Endothelial cell of umbilical vein (primary cell): ENCODE results near the gene LINC01488. TPM values are rescaled to one million over a fixed set of nuclear protein-coding genes. Genes with fewer than 3 reads are reported as not detected.

Source experiments
- BruUV-seq: library from RNA; stranded (reverse); fragments of 400-500 nt; replicated peaks from 2 replicates; lab custom pipeline; 2021; lab: Mats Ljungman, UMichigan
- CTCF ChIA-PET: fragments of 300-600, 350-600 bp; sonication (Branson Sonifier 250); formaldehyde crosslinking; loops from one replicate; lab custom pipeline; 2021; ENCODE audit warnings: antibody characterized with exemption, inconsistent platforms; lab: Charles Lee
- POLR2A ChIA-PET: fragments of 300-600, 350-600 bp; sonication (Branson Sonifier 250); formaldehyde crosslinking; loops from one replicate; lab custom pipeline; 2021; ENCODE audit warnings: antibody characterized with exemption, inconsistent platforms; lab: Charles Lee
- DNase-seq: peaks from one replicate; pipeline ENCODE4 v3.0.0-alpha.2; 2011; ENCODE audit warnings: low read depth, low spot score
- FAIRE-seq: peaks from 2 replicates; lab custom pipeline; 2011; peaks lifted over from hg19 to GRCh38; lab: Jason Lieb, UNC
- H2AFZ ChIP-seq: 2 replicates; pipeline ENCODE4 v1.6.0; 2012; ENCODE audit warnings: low read depth, low read length, control low read depth, inconsistent platforms
- H3K27ac ChIP-seq: 2 replicates; pipeline ENCODE4 v1.5.1; 2011; ENCODE audit warnings: low read depth, mild to moderate bottlenecking, control low read depth, low read length, moderate library complexity; ENCODE audit not compliant: insufficient read depth
- H3K27me3 ChIP-seq, 2 experiments: 2 replicates each; pipeline versions ENCODE4 v1.6.0 to v1.6.1; 2011; ENCODE audit warnings: low read length in 2 of 2, mixed read lengths in 1 of 2; ENCODE audit not compliant: control insufficient read depth in 2 of 2, insufficient read depth in 2 of 2
- H3K36me3 ChIP-seq, 2 experiments: 2 replicates in 1 of 2; 3 replicates in 1 of 2; pipeline ENCODE4 v1.5.1; 2011; ENCODE audit warnings: low read length in 2 of 2, mild to moderate bottlenecking in 1 of 2, moderate library complexity in 1 of 2; ENCODE audit not compliant: control insufficient read depth in 2 of 2, insufficient read depth in 2 of 2; ENCODE audit errors: extremely low read depth in 1 of 2
- H3K4me1 ChIP-seq: 3 replicates; pipeline ENCODE4 v1.5.1; 2011; ENCODE audit warnings: mild to moderate bottlenecking, low read length; ENCODE audit not compliant: control insufficient read depth, insufficient read depth; ENCODE audit errors: extremely low read depth
- H3K4me2 ChIP-seq: 2 replicates; pipeline ENCODE4 v1.6.1; 2011; ENCODE audit warnings: low read length, control low read depth, mixed read lengths; ENCODE audit not compliant: insufficient read depth
- H3K4me3 ChIP-seq, 3 experiments: fragments of 200-600 bp in 1 of 3; sonication (generic), shearing (Covaris generic) in 1 of 3; replicated peaks in 1 of 3; 2 replicates each; pipeline ENCODE4 v1.5.1; 2011 to 2016; ENCODE audit warnings: control low read depth in 3 of 3, low read length in 3 of 3, mild to moderate bottlenecking in 2 of 3, inconsistent platforms in 1 of 3, low read depth in 1 of 3, moderate library complexity in 1 of 3; ENCODE audit not compliant: insufficient read depth in 1 of 3
- H3K79me2 ChIP-seq: 2 replicates; pipeline ENCODE4 v1.6.0; 2012; ENCODE audit warnings: low read length, inconsistent platforms; ENCODE audit not compliant: control insufficient read depth, insufficient read depth
- H3K9ac ChIP-seq: replicated peaks from 2 replicates; pipeline ENCODE3; 2011; ENCODE audit warnings: low read length, control low read depth; ENCODE audit not compliant: insufficient read depth; ENCODE audit errors: extremely low read depth
- H3K9me1 ChIP-seq: replicated peaks from 3 replicates; pipeline ENCODE4 v1.6.0; 2011; ENCODE audit warnings: mild to moderate bottlenecking, low read length; ENCODE audit not compliant: control insufficient read depth, insufficient read depth; ENCODE audit errors: extremely low read depth
- H3K9me3 ChIP-seq: replicated peaks from 2 replicates; pipeline ENCODE4 v1.5.1; 2012; ENCODE audit warnings: low read length, inconsistent platforms; ENCODE audit not compliant: control insufficient read depth, insufficient read depth
- H4K20me1 ChIP-seq: replicated peaks from 2 replicates; pipeline ENCODE3; 2011; ENCODE audit warnings: mild to moderate bottlenecking, low read length; ENCODE audit not compliant: control insufficient read depth, insufficient read depth; ENCODE audit errors: extremely low read depth
- CTCF ChIP-seq, 2 donors: IDR thresholded peaks; 1 replicate in 1 of 2; 2 replicates in 1 of 2; pipeline ENCODE4 v1.5.1; 2011; ENCODE audit warnings: low read length in 2 of 2, mild to moderate bottlenecking in 2 of 2, moderate library complexity in 2 of 2, control low read depth in 1 of 2, inconsistent platforms in 1 of 2, low read depth in 1 of 2; ENCODE audit not compliant: insufficient read depth in 1 of 2; ENCODE audit errors: extremely low read depth in 1 of 2
- EZH2 ChIP-seq: IDR thresholded peaks from 2 replicates; pipeline ENCODE4 v1.6.1; 2012; ENCODE audit warnings: borderline replicate concordance, low read depth, mild to moderate bottlenecking, moderate library complexity, low read length, inconsistent platforms; ENCODE audit not compliant: severe bottlenecking
- FOS ChIP-seq: IDR thresholded peaks from 2 replicates; pipeline ENCODE4 v1.6.1; 2011; ENCODE audit warnings: mild to moderate bottlenecking, low read length, moderate library complexity, borderline replicate concordance; ENCODE audit not compliant: insufficient read depth
- JUN ChIP-seq: IDR thresholded peaks from 2 replicates; pipeline ENCODE4 v1.6.1; 2011; ENCODE audit warnings: borderline replicate concordance, low read depth; ENCODE audit not compliant: insufficient read length, insufficient read depth
- MYC ChIP-seq: IDR thresholded peaks from one replicate; pipeline ENCODE4 v1.6.1; 2011; ENCODE audit warnings: mild to moderate bottlenecking, low read depth, low read length
- POLR2A ChIP-seq: IDR thresholded peaks from 2 replicates; pipeline ENCODE4 v1.6.1; 2012; ENCODE audit warnings: low read depth, mild to moderate bottlenecking, control low read depth, low read length
- POLR2AphosphoS5 ChIP-seq: IDR thresholded peaks from 2 replicates; pipeline ENCODE4 v1.6.1; 2012; ENCODE audit warnings: low read depth, mild to moderate bottlenecking, control low read depth, low read length, moderate library complexity; ENCODE audit not compliant: insufficient read depth
- dilution Hi-C: fragments of 300-500 bp; cut with MboI; formaldehyde crosslinking; loops from one replicate; pipeline ENCODE4 v1.15.0; 2019; ENCODE audit warnings: low sequenced_read_pairs; ENCODE audit not compliant: extremely low pct_ligation_motif_present
- intact Hi-C: fragments of 100-400 bp; cut with micrococcal nuclease; formaldehyde crosslinking; loops from one replicate; pipeline ENCODE4 v1.10.0; 2022
- polyA plus RNA-seq, 4 experiments: library from polyadenylated mRNA; depleted of rRNA in 3 of 4; stranded (reverse) in 3 of 4; unstranded in 1 of 4; fragments of >200 nt; gene quantifications; 2 replicates each; pipeline versions ENCODE4 v1.2.1 to v1.2.3, GENCODE V29; 2011 to 2012; ENCODE audit warnings: missing spikeins in 1 of 4
- total RNA-seq: library from RNA; stranded (reverse); gene quantifications from 2 replicates; pipeline ENCODE4 v1.2.3, GENCODE V29; 2021

The LINC01488 gene
- total and polyA plus RNA-seq, 2 donors (not counting 3 experiments of a cell fraction or from before 2014, with no cell fraction given) = not detected

GRCh38 chr11:69468221-69468620 is 13.2 kb upstream of the LINC01488 start:
- dilution Hi-C loops (no loop called here), intact Hi-C loops (no loop called here)
- ChIA-PET CTCF (no interaction called here), POLR2A (no interaction called here)
- Histone ChIP-seq H4K20me1 (no peaks in the 10 kb centered on the region), H3K4me1 (peaks cover 7% of the 10 kb centered on the region), H3K79me2 (no peaks in the 10 kb centered on the region), H3K9me3 (no peaks in the 10 kb centered on the region), H3K4me3 (no peak overlapping the region), H3K4me2 (no peak overlapping the region), H3K9me1 (no peaks in the 10 kb centered on the region), H3K9ac (no peak overlapping the region), H2AFZ (no peak overlapping the region), H3K27me3 (no peaks in the 10 kb centered on the region), H3K27ac (no peak overlapping the region), H3K36me3 (no peaks in the 10 kb centered on the region)
- BruUV-seq = no TSS peak
- FAIRE-seq (no peak), DNase-seq (no peak)
- TF ChIP-seq MYC (no peak), EZH2 (no peak), POLR2A (no peak), CTCF (IDR thresholded peaks at IDR 0.05; ENCODE audit: extremely low read depth in 1 of 2, insufficient read depth in 1 of 2, low read depth in 1 of 2, low read length in 2 of 2) (no peak), POLR2AphosphoS5 (no peak), FOS (no peak), JUN (no peak)
